Adrenal gland (tissue), 12 donors: Measurements from ENCODE around the gene RGS6. TPM values are rescaled to one million over a fixed set of nuclear protein-coding genes. Genes with fewer than 3 reads are reported as not detected.

Experiments
- DNase-seq, 7 donors: peaks; one replicate each; pipeline ENCODE4 v3.0.0-alpha.2; 2019 to 2020
- H3K27ac ChIP-seq, 5 donors: fragments of 200-600 bp; sonication (generic) in 4 of 5; 1 replicate in 3 of 5; 2 replicates in 2 of 5; pipeline versions ENCODE4 v1.5.1 to v1.8.0; 2016 to 2020; ENCODE audit warnings: mild to moderate bottlenecking in 1 of 5
- H3K27me3 ChIP-seq: fragments of 200-600 bp; 2 replicates; pipeline ENCODE4 v1.8.0; 2021
- H3K36me3 ChIP-seq, 2 donors: fragments of 200-600 bp; replicated peaks in 1 of 2; 1 replicate in 1 of 2; 2 replicates in 1 of 2; pipeline versions ENCODE4 v1.5.1 to v1.8.0; 2018 to 2022
- H3K4me1 ChIP-seq, 2 donors: fragments of 200-600 bp; replicated peaks in 1 of 2; 1 replicate in 1 of 2; 2 replicates in 1 of 2; pipeline versions ENCODE4 v1.5.1 to v1.8.0; 2018 to 2021
- H3K4me3 ChIP-seq, 4 donors: fragments of 200-600 bp; sonication (generic) in 3 of 4; one replicate each; pipeline ENCODE4 v1.5.1; 2016 to 2018
- H3K9me3 ChIP-seq, 3 donors: fragments of 200-600 bp; sonication (generic) in 1 of 3; replicated peaks in 1 of 3; 1 replicate in 2 of 3; 2 replicates in 1 of 3; pipeline versions ENCODE4 v1.5.1 to v1.8.0; 2016 to 2021
- POLR2A ChIP-seq, 2 donors: fragments of 450-650 bp; IDR thresholded peaks; one replicate each; pipeline ENCODE4 v1.6.1; 2017; ENCODE audit warnings: antibody characterized with exemption in 2 of 2, mild to moderate bottlenecking in 2 of 2, moderate library complexity in 1 of 2
- WGBS, 4 donors: extraction: QIAGEN DNeasy Blood & Tissue Kit in 2 of 4; methylation state at CpG; one replicate each; pipeline versions ENCODE4 v1.1.5 to v1.1.7; 2013 to 2017; 5-methylcytosine and 5-hydroxymethylcytosine counted together
- intact Hi-C, 2 donors: fragments of 100-400 bp; cut with DNase I; formaldehyde crosslinking; loops; one replicate each; pipeline versions ENCODE4 v1.14.1 to v1.15.0; 2022 to 2023
- polyA plus RNA-seq, 3 donors: library from polyadenylated mRNA; stranded (reverse); fragments of 200-250 nt in 2 of 3; fragments of 350-450 nt in 1 of 3; fragmentation: Illumina TruSeq in 1 of 3; extraction: RNeasy Lipid Tissue Mini Kit (QIAGEN cat#74804) in 1 of 3; gene quantifications; one replicate each; pipeline ENCODE4 v1.2.3, GENCODE V29; 2013 to 2014
- total RNA-seq, 9 donors: library from RNA; depleted of rRNA in 4 of 9; stranded (reverse); fragments of >200 nt in 4 of 9; fragments of 120-200 nt in 1 of 9; fragmentation: NEBNext Ultra II Directional in 1 of 9; extraction: Animal tissue kit (Norgen Biotek cat#: 25700) in 1 of 9; gene quantifications; one replicate each; pipeline versions ENCODE4 v1.1.0 to v1.2.4, GENCODE V29; 2013 to 2023
- TF ChIP-seq, protein P1 (sequence below), 6 experiments: fragments of 450-650 bp in 4 of 6; fragments of 200-600 bp in 2 of 6; sonication (generic) in 1 of 6; IDR thresholded peaks; 1 replicate in 5 of 6; 2 replicates in 1 of 6; pipeline versions ENCODE4 v1.5.1 to v1.8.0; 2016 to 2021; ENCODE audit warnings: antibody characterized with exemption in 6 of 6, mild to moderate bottlenecking in 2 of 6, moderate library complexity in 1 of 6
- donor health status: healthy with polysubstance abuse.
- donor health status: Bipolar disorder and iron deficiency.
- donor health status: DM: yes; HTN: yes; CAD: no.
- donor health status: DM: no; HTN: no; CAD: no.
- donor health status: DM: no; HTN: no; CAD: no.
- donor health status: DM: yes; HTN: yes; CAD: no.

Gene RGS6
- total and polyA plus RNA-seq, 12 donors, result 0.06 to 4.3 (median 0.41) TPM; not detected in 1

DNA sequence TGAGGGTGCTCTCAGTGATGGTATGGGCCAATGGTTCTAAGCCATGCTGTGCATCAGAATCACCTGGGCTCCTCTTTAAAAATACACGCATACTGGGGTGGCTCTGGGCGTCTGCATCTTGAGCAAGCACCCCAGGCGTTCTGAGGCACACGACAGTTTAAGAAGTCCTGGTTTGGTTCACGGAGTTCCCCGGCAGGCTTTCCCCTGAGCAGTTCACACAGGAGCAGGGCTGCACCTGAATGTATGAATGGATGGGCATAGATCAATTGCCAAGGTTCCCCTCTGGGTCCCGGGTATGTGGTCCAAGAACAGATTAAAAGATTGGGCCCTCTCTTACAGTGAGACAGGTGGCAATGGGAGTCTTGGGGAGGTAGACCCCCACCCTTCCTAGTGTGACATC lies 566.4 kb downstream of the RGS6 start:
- Histone ChIP-seq H3K36me3 (no peaks in the 10 kb centered on the region), H3K9me3 (peaks cover 0 to 3% (median 0%) of the 10 kb centered on the region in 3 donors), H3K4me1 (no peaks in the 10 kb centered on the region), H3K4me3 (no peak overlapping the region), H3K27me3 (no peaks in the 10 kb centered on the region), H3K27ac (no peak overlapping the region)
- no peak for DNase-seq
- 85 to 97% (median 91%) methylated on average over 7 of the region's 7 CpGs for WGBS, 4 donors
- TF ChIP-seq, protein P1, sequence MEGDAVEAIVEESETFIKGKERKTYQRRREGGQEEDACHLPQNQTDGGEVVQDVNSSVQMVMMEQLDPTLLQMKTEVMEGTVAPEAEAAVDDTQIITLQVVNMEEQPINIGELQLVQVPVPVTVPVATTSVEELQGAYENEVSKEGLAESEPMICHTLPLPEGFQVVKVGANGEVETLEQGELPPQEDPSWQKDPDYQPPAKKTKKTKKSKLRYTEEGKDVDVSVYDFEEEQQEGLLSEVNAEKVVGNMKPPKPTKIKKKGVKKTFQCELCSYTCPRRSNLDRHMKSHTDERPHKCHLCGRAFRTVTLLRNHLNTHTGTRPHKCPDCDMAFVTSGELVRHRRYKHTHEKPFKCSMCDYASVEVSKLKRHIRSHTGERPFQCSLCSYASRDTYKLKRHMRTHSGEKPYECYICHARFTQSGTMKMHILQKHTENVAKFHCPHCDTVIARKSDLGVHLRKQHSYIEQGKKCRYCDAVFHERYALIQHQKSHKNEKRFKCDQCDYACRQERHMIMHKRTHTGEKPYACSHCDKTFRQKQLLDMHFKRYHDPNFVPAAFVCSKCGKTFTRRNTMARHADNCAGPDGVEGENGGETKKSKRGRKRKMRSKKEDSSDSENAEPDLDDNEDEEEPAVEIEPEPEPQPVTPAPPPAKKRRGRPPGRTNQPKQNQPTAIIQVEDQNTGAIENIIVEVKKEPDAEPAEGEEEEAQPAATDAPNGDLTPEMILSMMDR (IDR thresholded peaks at IDR 0.05), result no peak
- TF ChIP-seq POLR2A (IDR thresholded peaks at IDR 0.05), result no peak
- intact Hi-C loops, result no loop called here

DNA sequence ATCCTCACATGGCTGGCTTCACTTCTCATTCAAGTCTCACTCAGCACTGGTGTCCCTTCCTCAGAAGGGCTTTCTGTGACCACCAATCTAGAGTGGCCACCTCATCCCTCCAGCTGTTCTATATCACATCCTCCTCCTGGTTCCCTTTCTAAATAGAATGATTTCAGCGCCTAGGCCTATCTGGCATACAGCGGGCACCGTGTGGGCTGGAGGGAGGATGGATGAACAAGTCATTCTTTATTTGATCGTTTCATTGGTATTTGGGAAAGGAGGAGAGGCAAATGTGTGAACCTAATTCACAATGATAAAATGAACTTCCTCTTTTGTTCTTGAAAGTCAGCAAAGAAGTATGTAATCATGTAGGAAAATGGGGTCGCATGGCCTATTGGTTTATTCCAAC lies 567.5 kb downstream of the RGS6 start:
- intact Hi-C loops, result no loop called here
- DNase-seq, result no peak
- WGBS, 4 donors, result 82 to 89% (median 83%) methylated on average over 5 of the region's 5 CpGs
- TF ChIP-seq, protein P1 (IDR thresholded peaks at IDR 0.05), result no peak
- TF ChIP-seq POLR2A (IDR thresholded peaks at IDR 0.05), result no peak
- Histone ChIP-seq H3K27me3 (no peaks in the 10 kb centered on the region), H3K36me3 (no peaks in the 10 kb centered on the region), H3K27ac (no peak overlapping the region), H3K4me3 (no peak overlapping the region), H3K4me1 (no peaks in the 10 kb centered on the region), H3K9me3 (no peaks in the 10 kb centered on the region)

- H3K9me3 ChIP-seq, result no peaks in the 10 kb centered on the region
- H3K27ac ChIP-seq, result no peak overlapping the region
- WGBS, 4 donors, result 59 to 68% (median 66%) methylated on average over 4 of the region's 4 CpGs
- no peaks in the 10 kb centered on the region for H3K36me3 ChIP-seq
- intact Hi-C loops, result no loop called here
- no peak for DNase-seq
- H3K4me1 ChIP-seq, result no peaks in the 10 kb centered on the region
- no peak overlapping the region for H3K4me3 ChIP-seq
- H3K27me3 ChIP-seq, result no peaks in the 10 kb centered on the region
- TF ChIP-seq, protein P1 (IDR thresholded peaks at IDR 0.05), result no peak
- no peak for TF ChIP-seq POLR2A (IDR thresholded peaks at IDR 0.05)
Measured at GRCh38 chr14:72500234-72500838, 568.1 kb downstream of the RGS6 start.

- WGBS, 4 donors, result 88 to 94% (median 91%) methylated on average over 5 of the region's 5 CpGs
- DNase-seq, result no peak
- H3K9me3 ChIP-seq, result no peaks in the 10 kb centered on the region
Measured at GRCh38 chr14:72501439-72501838, 569.2 kb downstream of the RGS6 start.

More at GRCh38 chr14:72501439-72501838, 569.2 kb downstream of the RGS6 start:
- H3K4me3 ChIP-seq, result no peak overlapping the region
- intact Hi-C loops, result no loop called here
- H3K36me3 ChIP-seq, result no peaks in the 10 kb centered on the region
- H3K27me3 ChIP-seq, result no peaks in the 10 kb centered on the region
- TF ChIP-seq, protein P1 (IDR thresholded peaks at IDR 0.05), result no peak
- TF ChIP-seq POLR2A (IDR thresholded peaks at IDR 0.05), result no peak
- H3K4me1 ChIP-seq, result no peaks in the 10 kb centered on the region
- H3K27ac ChIP-seq, result no peak overlapping the region
